Smooth muscle cell (in vitro differentiated cells): ENCODE results near the gene ZNF385A. TPM values are rescaled to one million over a fixed set of nuclear protein-coding genes. Genes with fewer than 3 reads are reported as not detected.

ENCODE experiments used
- DNase-seq: peaks from one replicate; lab custom pipeline; 2025; ENCODE audit not compliant: unreplicated experiment; lab: John Stamatoyannopoulos, UW
- H2AFZ ChIP-seq: fragments of 200-600 bp; sonication (generic); 2 replicates; pipeline ENCODE4 v1.6.0; 2016; ENCODE audit warnings: antibody characterized with exemption, low read depth, mild to moderate bottlenecking
- H3F3A ChIP-seq: fragments of 200-600 bp; sonication (generic); 2 replicates; pipeline ENCODE4 v1.6.0; 2017; ENCODE audit warnings: antibody characterized with exemption, low read depth
- H3K27ac ChIP-seq: fragments of 200-600 bp; sonication (generic); 2 replicates; pipeline ENCODE4 v1.5.1; 2016; ENCODE audit warnings: low read depth, mild to moderate bottlenecking
- H3K27me3 ChIP-seq: fragments of 200-600 bp; sonication (generic); 2 replicates; pipeline ENCODE4 v1.6.1; 2016; ENCODE audit warnings: low read depth, mild to moderate bottlenecking
- H3K36me3 ChIP-seq: fragments of 200-600 bp; sonication (generic); 2 replicates; pipeline ENCODE4 v1.5.1; 2016; ENCODE audit warnings: low read depth
- H3K4me1 ChIP-seq: fragments of 200-600 bp; sonication (generic); 2 replicates; pipeline ENCODE4 v1.5.1; 2016; ENCODE audit warnings: low read depth
- H3K4me2 ChIP-seq: fragments of 200-600 bp; sonication (generic); 2 replicates; pipeline ENCODE4 v1.6.0; 2016; ENCODE audit warnings: mild to moderate bottlenecking
- H3K4me3 ChIP-seq: fragments of 200-600 bp; sonication (generic); 2 replicates; pipeline ENCODE4 v1.5.1; 2016; ENCODE audit warnings: mild to moderate bottlenecking
- H3K79me2 ChIP-seq: fragments of 200-600 bp; sonication (generic); 2 replicates; pipeline ENCODE4 v1.6.0; 2016; ENCODE audit warnings: low read depth, mild to moderate bottlenecking
- H3K9ac ChIP-seq: fragments of 200-600 bp; sonication (generic); 2 replicates; pipeline ENCODE4 v1.6.0; 2016; ENCODE audit warnings: low read depth
- H3K9me3 ChIP-seq: fragments of 200-600 bp; sonication (generic); replicated peaks from 2 replicates; pipeline ENCODE4 v1.5.1; 2016; ENCODE audit warnings: low read depth
- H4K20me1 ChIP-seq: fragments of 200-600 bp; sonication (generic); 2 replicates; pipeline ENCODE4 v1.6.0; 2016; ENCODE audit warnings: low read depth
- CTCF ChIP-seq: fragments of 200-600 bp; sonication (generic); IDR thresholded peaks from 2 replicates; pipeline ENCODE4 v1.5.1; 2017; ENCODE audit warnings: borderline replicate concordance, mild to moderate bottlenecking, antibody characterized with exemption; ENCODE audit not compliant: insufficient read depth, poor library complexity, severe bottlenecking
- WGBS: methylation state at CpG from one replicate; pipeline ENCODE4 v1.1.7; 2016; ENCODE audit warnings: low lambda C conversion rate; 5-methylcytosine and 5-hydroxymethylcytosine counted together
- polyA plus RNA-seq: library from polyadenylated mRNA; unstranded; fragments of >200 nt; fragmentation: Nextera tagmentation; extraction: Ambion mirVana; gene quantifications from 2 replicates; pipeline ENCODE4 v1.2.1, GENCODE V29; 2016
- total RNA-seq: library from RNA; depleted of rRNA; stranded (reverse); fragments of >200 nt; gene quantifications from 2 replicates; pipeline ENCODE4 v1.2.3, GENCODE V29; 2014

The ZNF385A gene
- total and polyA plus RNA-seq, 2 experiments from 2014 or later: 6.5 to 20.2 TPM

- H2AFZ ChIP-seq: no peak overlapping the region
- no peak overlapping the region for H3K9ac ChIP-seq
- no peak overlapping the region for H3K4me3 ChIP-seq
- H3K4me2 ChIP-seq: no peak overlapping the region
- H3K79me2 ChIP-seq: no peaks in the 10 kb centered on the region
- no peaks in the 10 kb centered on the region for H4K20me1 ChIP-seq
- H3K27me3 ChIP-seq: no peaks in the 10 kb centered on the region
- H3K36me3 ChIP-seq: no peaks in the 10 kb centered on the region
- peaks cover 14% of the 10 kb centered on the region for H3K4me1 ChIP-seq
- peaks cover under 1% of the 10 kb centered on the region for H3F3A ChIP-seq
- no peak for DNase-seq
- TF ChIP-seq CTCF: no peak
- WGBS: 50% methylated on average over 4 of the region's 4 CpGs
- H3K27ac ChIP-seq: no peak overlapping the region
- H3K9me3 ChIP-seq: no peaks in the 10 kb centered on the region
These were observed 42.6 kb upstream of the ZNF385A start for GRCh38 chr12:54427106-54427505.

GRCh38 chr12:54426690-54427089 is 42.2 kb upstream of the ZNF385A start:
- no peak for TF ChIP-seq CTCF
- Histone ChIP-seq H3K79me2 (no peaks in the 10 kb centered on the region), H3K27ac (no peak overlapping the region), H3K36me3 (no peaks in the 10 kb centered on the region), H3K9me3 (no peaks in the 10 kb centered on the region), H2AFZ (no peak overlapping the region), H3K27me3 (no peaks in the 10 kb centered on the region), H4K20me1 (no peaks in the 10 kb centered on the region), H3F3A (no peaks in the 10 kb centered on the region), H3K4me3 (no peak overlapping the region), H3K4me2 (no peak overlapping the region), H3K4me1 (peaks cover 9% of the 10 kb centered on the region), H3K9ac (no peak overlapping the region)
- 82% methylated on average over 3 of the region's 3 CpGs for WGBS
- DNase-seq: no peak

- no peaks in the 10 kb centered on the region for H3K36me3 ChIP-seq
- no peaks in the 10 kb centered on the region for H3K79me2 ChIP-seq
- H4K20me1 ChIP-seq: no peaks in the 10 kb centered on the region
- 32% methylated on average over 2 of the region's 2 CpGs for WGBS
- H3K4me2 ChIP-seq: no peak overlapping the region
- H2AFZ ChIP-seq: no peak overlapping the region
- no peaks in the 10 kb centered on the region for H3K27me3 ChIP-seq
- no peak overlapping the region for H3K4me3 ChIP-seq
- no peak overlapping the region for H3K27ac ChIP-seq
- no peaks in the 10 kb centered on the region for H3K9me3 ChIP-seq
- no peaks in the 10 kb centered on the region for H3F3A ChIP-seq
- no peak overlapping the region for H3K9ac ChIP-seq
- H3K4me1 ChIP-seq: peaks cover 11% of the 10 kb centered on the region
- no peak for DNase-seq
- TF ChIP-seq CTCF: no peak
These were observed 41.2 kb upstream of the ZNF385A start for GRCh38 chr12:54425702-54426101.

- H2AFZ ChIP-seq: no peak overlapping the region
- no peaks in the 10 kb centered on the region for H3K27me3 ChIP-seq
- no peak overlapping the region for H3K4me3 ChIP-seq
- TF ChIP-seq CTCF: no peak
- H3K79me2 ChIP-seq: no peaks in the 10 kb centered on the region
- no peaks in the 10 kb centered on the region for H3K36me3 ChIP-seq
- peaks cover 3% of the 10 kb centered on the region for H3F3A ChIP-seq
- 83% methylated on average over 3 of the region's 3 CpGs for WGBS
- no peaks in the 10 kb centered on the region for H4K20me1 ChIP-seq
- H3K4me1 ChIP-seq: peaks cover 24% of the 10 kb centered on the region
- H3K9me3 ChIP-seq: no peaks in the 10 kb centered on the region
- no peak overlapping the region for H3K27ac ChIP-seq
- H3K4me2 ChIP-seq: no peak overlapping the region
- no peak for DNase-seq
- no peak overlapping the region for H3K9ac ChIP-seq
These were observed 39.7 kb upstream of the ZNF385A start for GRCh38 chr12:54424224-54424623.
